MM.1S (cell line): ENCODE data around the gene SFN.
"Not testable (repeated sequence)": the region's sequence is repeated elsewhere in the genome, so short reads cannot be mapped to it uniquely, and the experiment has no call there.

Source experiments
- CTCF ChIP-seq: fragments of 300-600 bp; sonication (generic); IDR thresholded peaks from 2 replicates; pipeline ENCODE4 v1.5.1; 2016; ENCODE audit warnings: antibody characterized with exemption, low read length, mixed read lengths
- EZH2 ChIP-seq: fragments of 300-600 bp; sonication (generic); optimal IDR thresholded peaks from 2 replicates; pipeline ENCODE3; 2017; ENCODE audit warnings: low read depth, mild to moderate bottlenecking, antibody characterized with exemption, low read length, mixed read lengths
- EZH2phosphoT487 ChIP-seq: fragments of 300-600 bp; sonication (generic); IDR thresholded peaks from 2 replicates; pipeline ENCODE4 v1.6.1; 2018; ENCODE audit warnings: antibody characterized with exemption, low read length

GRCh38 chr1:26873097-26873496 lies 10.1 kb downstream of the SFN start:
- TF ChIP-seq EZH2, CTCF, EZH2phosphoT487: not testable (repeated sequence)
